GM15510 (cell line): ENCODE measurements around the gene KCNQ2.

Experiments used
- POLR2A ChIP-seq: IDR thresholded peaks from 3 replicates; pipeline ENCODE4 v1.6.1; 2011; ENCODE audit warnings: borderline replicate concordance; ENCODE audit not compliant: insufficient read length; ENCODE audit errors: extremely low read depth

KCNQ2 gene

DNA sequence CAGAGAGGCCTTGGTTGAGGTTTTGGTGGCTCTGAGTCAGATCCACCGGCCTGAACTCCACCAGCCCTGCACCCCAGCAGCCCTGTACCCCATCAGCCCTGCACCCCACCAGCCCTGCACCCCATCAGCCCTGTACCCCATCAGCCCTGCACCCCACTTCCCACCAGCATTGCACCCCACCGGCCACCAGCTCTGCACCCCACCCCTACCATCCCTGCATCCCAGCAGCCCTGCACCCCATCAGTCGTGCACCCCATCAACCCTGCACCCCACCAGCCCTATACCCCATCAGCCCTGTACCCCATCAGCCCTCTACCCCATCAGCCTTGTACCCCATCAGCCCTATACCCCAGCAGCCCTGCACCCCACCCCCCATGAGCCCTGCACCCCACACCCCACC, 97.0 kb downstream of the KCNQ2 start:
- TF ChIP-seq POLR2A: no peak

DNA sequence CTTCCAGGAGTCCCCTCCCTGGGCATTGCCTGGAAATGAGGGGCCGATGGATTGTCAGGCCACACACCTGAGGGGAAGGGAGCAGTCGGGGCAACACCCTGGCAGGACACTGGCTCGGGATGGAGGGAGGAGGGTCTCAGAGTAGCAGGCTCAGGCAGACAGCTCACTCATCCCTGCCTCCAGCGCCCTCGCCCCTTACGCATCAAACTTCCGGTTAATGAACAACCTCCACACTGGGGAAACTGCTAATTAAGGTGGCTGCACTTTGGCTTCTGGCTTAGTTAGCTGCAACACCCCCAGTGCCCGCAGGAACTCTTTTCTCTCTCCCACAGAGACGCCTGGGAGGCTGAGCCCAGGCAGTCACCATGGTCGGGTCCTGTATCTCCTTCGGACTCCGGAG, 98.0 kb downstream of the KCNQ2 start:
- TF ChIP-seq POLR2A: no peak

DNA sequence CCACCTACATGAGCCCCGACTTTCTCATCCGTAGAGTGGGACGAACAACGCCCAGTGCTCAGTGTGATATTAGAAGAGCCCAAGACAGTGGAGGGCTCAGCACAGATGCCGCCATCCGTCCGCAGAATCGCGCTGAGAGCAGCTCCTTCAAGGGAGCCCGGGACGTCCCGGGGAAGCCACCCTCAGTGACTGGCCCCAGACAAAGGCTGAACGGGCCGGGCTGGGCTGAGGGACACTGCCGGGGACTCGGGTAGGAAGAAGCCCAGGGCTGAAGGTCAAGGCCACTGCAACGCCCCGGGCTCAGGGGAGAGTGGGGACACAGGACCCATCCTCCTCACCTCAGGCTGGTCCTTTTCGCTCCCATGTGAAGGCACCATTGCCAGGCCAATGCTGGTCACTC, 98.5 kb downstream of the KCNQ2 start:
- no peak for TF ChIP-seq POLR2A

DNA sequence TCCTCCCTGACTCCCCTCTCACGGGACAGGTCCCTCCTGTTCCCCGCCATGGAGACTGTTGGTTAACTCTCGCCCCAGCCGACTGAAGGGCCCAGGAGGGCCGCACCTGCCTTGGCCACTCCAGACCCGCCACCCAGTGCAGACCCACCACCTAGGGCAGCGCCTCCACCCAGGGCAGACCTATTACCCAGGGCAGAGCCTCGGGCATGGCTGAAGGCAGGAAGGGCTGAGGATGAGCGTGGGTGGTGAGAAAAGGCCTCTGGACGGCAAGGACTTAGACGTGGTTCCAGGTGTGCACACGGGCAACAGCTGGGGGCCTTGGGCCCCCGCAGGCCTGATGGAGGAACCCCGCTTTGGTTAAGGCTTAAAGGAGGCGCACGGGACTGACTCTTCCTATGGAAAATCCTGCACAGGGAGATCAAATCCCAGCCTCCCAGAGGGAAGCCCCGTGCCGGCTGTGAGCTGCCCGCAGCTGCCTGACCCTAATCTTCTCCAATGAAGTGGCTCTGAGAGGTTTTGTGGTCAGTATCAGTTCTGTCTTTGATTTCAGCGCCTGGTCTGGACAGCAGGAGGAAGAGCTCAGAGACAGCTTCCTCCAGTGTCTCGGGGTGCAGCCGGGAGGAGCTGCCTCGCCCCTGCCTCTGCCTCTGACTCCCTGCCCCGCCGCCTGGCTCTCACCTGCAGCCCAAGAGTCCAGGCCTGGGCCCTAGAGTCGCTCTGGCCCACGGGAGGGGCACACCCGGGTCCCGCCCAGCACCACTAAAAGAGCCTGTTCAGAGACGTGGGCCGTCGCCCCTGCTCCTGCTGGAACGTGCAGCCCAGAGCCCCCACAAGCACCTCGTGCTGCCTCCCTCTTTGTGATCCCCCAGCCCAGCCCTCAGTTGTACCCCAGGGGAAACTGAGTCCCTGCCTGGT, 99.2 kb downstream of the KCNQ2 start:
- no peak for TF ChIP-seq POLR2A

DNA sequence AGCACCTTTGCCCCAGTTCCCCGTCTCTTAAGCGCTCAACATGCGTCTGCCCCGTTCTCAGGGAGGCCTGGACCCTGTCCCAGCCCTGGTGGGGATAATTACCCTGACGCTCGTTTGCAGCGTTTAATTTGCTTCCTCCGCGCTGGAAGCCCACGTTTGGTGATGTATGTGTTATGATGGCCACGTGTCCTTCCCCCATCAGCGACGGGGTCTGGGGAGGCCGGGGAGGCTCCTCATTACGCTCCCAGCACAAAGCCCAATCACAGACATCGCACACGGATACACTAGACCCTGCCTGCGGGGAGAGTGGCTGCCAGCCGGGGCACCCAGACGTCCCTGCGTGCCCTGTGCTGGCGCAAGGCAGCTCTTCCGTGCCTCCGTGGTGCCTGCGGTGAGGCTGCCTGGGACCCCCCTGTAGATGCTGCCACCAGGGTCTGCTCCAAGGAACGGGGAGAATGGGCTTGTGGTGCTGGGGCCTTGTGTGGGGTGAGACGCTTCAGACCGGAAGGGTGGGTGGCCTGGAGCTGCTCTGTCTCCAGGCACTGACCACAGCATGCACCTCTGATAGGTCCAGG, 101.1 kb downstream of the KCNQ2 start:
- no peak for TF ChIP-seq POLR2A

DNA sequence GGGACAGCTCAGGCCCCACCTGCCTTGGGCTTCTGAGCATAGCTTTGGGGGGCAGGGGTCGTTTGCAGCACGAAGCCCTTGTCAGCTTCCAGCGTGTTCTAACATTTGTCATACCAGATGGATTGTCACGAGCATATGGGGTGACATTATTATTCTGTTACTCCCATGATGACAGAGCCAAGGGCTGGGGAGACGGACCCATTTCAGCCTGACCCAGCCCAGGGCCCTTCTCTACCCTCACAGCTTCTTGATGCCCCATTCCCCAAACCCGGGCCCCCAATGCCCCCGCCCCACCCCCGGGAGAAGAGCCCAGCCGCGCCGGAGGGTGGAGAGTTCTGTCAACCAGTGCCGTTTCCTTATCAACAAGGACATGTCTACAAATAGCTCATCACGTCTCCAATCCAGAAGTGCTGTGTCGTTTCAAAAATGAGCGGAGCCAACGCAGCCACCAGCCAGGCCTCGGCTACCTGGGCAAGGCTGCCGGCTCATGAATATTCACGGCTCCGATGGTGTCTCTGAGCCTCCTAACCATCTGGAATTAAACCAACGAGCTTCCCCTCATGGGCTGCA, 101.8 kb downstream of the KCNQ2 start:
- no peak for TF ChIP-seq POLR2A

DNA sequence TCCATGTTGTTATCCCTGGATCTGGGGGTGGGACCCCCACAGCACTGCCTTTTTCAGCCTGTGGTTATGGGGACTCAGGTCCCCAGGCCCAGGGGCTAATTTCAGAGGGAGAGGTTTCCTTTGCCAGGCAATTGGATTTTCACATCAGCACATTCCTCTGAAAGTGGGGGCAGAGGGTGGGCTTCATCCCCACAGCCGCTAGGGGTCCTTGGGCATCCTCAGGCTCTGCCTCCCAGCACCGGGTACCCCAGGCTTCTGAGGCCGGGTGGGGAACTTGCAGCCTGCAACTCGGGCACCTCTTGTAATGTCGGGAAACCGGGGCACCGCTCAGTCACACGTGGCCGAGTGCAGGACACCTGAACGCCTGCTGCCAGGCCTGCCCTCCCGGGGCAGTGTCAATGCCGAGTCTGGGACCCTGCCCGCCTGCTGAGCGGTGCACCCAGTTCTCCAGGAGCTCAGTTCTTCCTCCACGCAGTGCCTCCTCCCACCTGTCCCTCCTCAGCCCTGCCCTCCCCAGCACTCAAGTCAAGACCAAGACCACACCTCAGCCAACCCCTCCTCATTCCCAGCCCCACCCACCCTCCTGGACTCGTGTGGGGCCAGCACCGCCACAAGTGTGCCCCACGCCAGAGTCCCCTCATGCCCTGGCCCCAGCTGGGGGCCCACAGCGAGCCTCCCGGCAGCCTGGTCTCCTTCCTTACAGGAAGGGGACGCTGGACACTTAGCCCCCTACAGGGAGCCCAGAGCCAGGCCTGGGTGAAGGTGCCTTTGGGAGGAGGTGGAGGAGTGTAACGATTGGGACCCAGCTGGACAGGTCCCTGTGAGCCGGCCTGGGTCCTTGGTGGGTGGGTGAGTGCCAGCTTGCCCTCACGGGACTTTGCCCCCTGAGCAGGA, 102.5 kb downstream of the KCNQ2 start:
- no peak for TF ChIP-seq POLR2A

DNA sequence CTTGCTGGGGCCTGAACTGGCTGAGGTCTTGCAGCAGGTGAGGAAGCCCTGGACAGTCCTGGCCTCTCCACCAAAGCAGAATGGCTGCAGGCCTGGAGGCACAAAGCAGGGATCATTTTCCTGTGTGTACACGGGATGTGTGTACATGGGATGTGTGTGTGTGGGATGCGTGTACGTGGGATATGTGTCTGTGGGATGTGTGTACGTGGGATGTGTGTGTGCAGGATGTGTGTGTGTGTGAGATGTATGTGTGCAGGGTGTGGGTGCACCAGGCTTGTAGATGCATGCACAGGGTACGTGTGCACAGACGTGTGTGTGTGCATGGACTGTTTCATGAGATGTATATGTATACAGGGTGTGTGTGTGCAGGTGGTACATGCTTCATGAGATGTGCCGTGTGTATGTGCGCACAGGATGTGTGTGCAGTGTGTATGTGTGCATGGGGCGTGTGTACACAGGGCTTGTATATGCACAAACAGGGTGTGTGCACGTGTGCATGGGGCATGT, 103.4 kb downstream of the KCNQ2 start:
- TF ChIP-seq POLR2A: no peak

DNA sequence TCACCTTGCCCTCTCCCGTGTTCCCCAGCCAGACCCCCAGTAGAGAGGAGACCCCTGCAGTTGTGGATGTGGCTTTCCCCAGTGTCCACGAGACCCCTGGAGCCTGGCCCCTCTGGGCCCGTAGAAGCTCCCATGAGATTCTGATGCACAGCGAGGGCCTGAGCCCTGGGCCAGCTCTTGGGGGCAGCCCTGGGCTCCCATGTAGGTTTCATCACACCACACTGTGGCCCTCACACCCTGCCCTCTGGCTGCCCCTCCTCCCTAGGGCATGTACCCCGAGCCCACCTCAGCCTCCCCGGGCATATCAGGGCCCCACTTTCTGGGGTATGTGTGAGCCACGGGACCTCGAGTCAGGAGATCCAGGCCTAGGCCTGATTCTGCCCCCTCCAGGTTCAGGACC, 104.3 kb downstream of the KCNQ2 start:
- TF ChIP-seq POLR2A: no peak

DNA sequence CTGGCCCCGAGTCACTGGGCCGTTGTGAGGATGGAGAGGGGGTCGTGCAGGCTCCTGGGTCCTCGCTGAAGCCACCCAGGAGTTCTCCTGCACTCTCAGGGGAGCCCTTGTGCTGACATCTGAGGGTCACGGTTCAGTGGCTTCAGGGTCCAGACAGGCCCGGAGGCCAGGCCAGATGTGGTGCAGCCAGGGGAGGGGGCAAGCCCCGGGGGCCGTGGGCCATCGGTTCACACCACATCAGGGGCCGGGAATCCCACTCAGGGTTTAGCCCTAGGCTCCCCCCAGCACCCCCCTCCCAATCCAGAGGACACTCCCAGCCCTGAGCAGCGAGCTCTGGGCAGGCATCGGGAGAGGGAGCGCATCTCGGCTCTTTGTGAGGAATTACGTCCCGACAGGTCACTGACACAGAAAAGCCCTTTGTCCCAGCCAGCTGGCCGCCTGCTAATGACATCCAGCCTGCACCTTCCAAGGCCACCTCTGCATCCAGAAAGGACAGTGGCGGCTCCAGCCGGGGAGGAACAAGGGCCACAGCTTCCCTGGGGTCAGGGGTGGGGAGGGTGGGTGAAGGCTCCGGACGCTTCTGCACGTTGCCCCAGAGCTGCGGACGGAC, 104.9 kb downstream of the KCNQ2 start:
- TF ChIP-seq POLR2A: no peak

DNA sequence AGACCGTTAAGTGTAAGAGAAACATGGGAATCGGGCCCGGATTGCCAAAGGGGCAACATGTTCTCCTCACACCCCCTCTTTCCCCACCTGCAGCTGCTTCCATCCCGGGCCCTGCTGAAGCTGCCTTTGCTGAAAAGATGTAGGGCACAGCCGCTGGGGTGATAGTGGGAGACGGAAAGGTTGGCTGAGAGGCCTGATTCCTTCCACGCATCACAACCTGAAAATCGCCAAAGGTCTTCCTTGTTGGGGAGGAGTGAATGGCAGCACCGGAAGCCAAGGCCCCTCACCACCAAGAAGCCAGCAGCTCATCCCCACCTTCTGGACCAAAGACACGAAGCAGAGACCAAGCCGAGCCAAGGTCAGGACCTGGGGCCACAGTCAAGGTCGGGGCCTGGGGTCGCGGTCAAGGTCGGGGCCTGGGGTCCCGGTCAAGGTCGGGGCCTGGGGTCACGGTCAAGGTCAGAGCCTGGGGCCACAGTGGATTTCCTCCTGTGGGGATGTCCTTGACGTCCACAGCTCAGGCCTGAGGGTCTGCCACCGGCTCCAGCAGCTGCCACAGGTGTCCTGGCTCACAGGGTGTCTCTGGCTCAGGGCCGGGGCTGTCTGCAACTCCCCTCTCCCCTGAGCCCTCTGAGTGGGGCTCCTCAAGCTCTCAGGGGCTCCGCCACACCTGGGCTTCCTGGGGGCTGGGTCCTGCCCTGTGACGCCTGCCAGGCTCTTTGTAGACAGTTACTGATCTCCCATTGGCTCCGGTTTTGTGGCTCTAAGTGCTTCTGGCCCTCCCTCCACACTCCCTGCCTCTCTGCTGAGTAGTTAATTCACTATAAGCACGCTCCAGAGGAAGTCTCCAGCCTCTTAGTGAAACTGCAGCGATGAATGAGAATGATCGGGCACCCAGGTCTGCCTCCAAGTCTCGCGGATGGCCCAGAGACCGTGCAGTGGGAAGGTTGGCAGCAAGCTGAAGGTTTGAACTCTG, 105.8 kb downstream of the KCNQ2 start:
- TF ChIP-seq POLR2A: no peak

DNA sequence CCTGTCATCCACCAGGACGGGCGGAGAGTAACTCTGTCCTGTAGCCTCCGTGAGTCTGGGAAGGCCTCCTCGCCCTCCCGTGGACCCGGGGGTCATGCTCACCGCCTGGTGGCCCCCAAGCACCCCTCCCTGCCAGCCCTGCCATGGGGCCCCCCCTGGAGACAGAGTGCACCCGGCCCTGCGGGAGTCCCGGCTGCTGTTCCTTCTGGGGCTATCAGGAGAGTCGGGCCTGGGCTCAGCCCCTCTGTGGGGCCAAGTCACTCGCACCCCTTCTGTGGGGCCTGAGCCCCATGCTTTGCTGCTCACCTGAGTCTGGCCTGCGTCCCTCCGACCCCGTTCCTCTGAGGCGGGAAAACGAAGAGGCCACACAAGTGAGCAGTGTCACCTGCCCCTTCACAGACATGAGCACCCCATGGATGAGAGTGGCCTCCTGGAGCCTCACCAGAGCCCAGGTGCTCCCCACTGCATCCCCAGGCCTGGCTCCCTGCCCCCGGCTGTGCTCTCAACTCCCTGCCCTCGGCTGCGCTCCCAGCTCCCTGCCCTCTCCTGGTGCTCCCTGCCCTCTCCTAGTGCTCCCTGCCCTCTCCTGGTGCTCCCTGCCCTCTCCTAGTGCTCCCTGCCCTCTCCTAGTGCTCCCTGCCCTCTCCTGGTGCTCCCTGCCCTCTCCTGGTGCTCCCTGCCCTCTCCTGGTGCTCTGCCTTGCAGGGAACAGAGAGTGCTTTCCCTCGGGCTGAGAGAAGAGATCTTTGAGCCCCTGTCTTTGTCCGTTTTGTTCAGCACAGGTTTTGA, 106.7 kb downstream of the KCNQ2 start:
- no peak for TF ChIP-seq POLR2A

DNA sequence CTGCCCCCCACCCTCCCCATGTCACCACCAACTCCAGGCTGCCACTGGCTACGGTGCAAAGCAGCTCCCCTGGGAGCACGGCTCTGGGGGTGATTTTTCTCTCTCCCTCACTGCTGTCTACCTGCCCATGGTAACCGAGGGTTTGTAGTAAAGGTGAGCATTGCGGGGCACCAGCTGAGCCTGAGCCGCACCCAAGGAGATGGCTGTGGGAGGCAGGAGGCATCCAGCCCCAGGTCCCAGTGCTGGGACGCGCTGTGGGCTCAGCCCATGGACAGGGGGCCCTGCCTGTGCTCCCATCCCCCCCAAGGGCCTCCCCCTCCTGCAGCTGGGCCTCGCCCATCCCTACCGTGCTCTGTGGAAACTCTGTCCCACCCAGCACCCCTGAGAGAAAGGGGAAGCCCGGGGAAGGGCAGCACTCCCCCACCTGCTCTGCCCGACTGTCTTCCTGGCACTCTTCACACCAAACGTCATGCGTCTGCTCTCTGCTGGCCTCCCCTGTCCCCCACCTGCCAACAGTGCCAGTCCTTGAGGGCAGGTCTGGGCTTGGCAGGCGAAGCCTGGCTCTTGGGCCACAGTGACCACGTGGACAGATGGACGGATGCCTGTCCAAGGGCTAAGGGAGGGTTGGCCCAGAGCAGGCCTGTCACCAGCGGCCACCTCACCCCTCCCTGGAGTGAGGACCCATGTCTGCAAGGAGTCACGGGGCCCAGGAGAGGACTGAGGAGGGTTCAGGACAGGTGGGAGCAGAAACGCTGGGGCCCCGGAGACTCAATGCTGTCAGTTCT, 107.5 kb downstream of the KCNQ2 start:
- no peak for TF ChIP-seq POLR2A
